ENCODE measurements around the gene MACROH2A1.

- TF ChIP-seq CTCF (IDR thresholded peaks at IDR 0.05; ENCODE audit: low read depth, low read length): no peak
- TF ChIP-seq EZH2phosphoT487 (IDR thresholded peaks at IDR 0.05; ENCODE audit: low read depth): no peak
These were observed 74.0 kb downstream of the MACROH2A1 start for GRCh38 chr5:135324897-135325650.

All from OCI-LY3 (cell line).